NCI-H2227 treated with DMSO at 0.1 percent for 48 hours (cell line): ENCODE measurements around the gene POTEM.
"Not testable (repeated sequence)": the region's sequence is repeated elsewhere in the genome, so short reads cannot be mapped to it uniquely, and the experiment has no call there.

Experiments
- DNase-seq: peaks from one replicate; lab custom pipeline; 2025; lab: John Stamatoyannopoulos, UW

Gene POTEM

DNA sequence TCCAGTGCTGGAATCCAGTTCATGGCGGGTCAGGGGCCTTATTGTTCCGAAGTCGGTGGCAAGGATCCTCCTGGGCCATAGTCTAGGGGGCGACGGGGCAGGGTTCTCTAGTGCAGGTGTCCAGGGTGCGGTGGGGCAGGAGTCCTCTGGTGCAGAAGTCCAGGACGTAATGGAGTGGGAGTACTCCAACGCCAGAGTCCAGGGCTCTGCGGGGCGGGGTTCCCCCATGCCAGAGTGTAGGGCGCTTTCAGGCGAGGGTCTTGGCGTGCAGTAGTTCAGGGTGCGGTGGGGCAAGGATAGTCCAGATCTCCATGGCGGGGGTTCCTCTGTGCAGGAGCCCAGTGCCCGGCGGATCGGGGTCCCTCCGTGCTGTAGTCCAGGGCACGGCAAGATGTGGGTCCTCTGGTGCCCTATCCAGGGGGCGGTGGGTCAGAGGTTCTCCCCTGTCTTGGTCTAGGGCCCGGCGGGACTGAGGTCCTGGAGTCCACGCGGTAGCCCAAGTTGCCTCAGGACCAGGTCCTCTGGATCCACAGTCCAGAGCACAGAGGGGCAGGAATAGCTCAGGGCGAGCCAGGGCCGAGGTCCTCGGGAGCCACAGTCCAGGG lies 70.9 kb downstream of the POTEM start:
- DNase-seq = not testable (repeated sequence)

DNA sequence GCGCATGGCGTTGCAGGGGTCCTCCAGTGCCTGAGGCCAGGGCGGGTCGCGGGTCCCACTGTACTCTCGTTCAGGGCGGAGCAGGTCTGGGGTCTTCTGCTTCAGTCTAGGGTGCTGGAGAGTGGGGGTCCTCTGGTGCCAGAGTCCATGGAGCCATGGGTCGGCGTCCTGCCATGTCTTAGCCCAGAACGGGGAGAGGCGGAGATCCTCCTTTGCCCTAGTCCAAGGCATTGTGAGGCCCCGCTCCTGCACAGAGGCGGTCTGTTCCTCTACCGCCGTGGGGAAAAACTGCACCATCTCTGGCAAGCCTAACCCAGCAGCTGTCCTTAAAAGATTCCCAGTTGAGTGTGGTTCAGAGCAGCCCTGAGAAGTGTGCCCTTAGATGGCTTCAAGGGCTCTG lies 71.6 kb downstream of the POTEM start:
- not testable (repeated sequence) for DNase-seq

DNA sequence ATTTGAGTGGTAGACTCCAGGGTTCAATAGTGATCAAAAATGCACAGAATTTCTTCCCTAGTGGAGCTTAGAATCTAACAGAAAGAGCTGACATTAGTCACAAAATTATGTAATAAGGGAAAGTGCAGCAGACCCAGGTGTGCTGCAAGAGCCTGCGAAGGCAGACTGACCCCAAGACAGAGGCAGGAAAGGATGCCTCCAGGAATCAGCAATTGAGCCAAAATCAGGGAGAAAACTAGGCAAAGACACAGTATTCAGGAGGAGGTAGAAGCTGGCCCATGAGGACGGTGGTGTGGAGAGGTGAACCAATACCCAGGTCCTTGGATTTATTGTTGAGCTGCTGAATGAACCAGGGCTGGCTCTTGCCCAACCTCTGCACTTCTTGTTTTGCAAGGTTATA lies 76.2 kb downstream of the POTEM start:
- DNase-seq = not testable (repeated sequence)
